A673 (cell line): Measurements from ENCODE around the gene FBLN2. TPM values are rescaled to one million over a fixed set of nuclear protein-coding genes. Genes with fewer than 3 reads are reported as not detected.

Experiments
- BruUV-seq: library from RNA; stranded (reverse); fragments of 400-500 nt; replicated peaks from 2 replicates; lab custom pipeline; 2021; lab: Mats Ljungman, UMichigan
- CTCF ChIA-PET: fragments of 300-600 bp; sonication (Branson Sonifier 250); formaldehyde crosslinking; loops from one replicate; lab custom pipeline; 2022; ENCODE audit warnings: antibody characterized with exemption; lab: Charles Lee
- POLR2A ChIA-PET: fragments of 300-600 bp; sonication (Branson Sonifier 250); formaldehyde crosslinking; loops from one replicate; lab custom pipeline; 2022; ENCODE audit warnings: antibody characterized with exemption; ENCODE audit not compliant: low non-redundant PET; lab: Charles Lee
- DNase-seq: peaks from one replicate; pipeline ENCODE4 v3.0.0-alpha.2; 2015; ENCODE audit warnings: low spot score
- H3K27ac ChIP-seq: fragments of 200-600 bp; sonication (generic); 2 replicates; pipeline ENCODE4 v1.5.1; 2016; ENCODE audit warnings: mixed run types, low read depth, mild to moderate bottlenecking, mixed read lengths, antibody characterized with exemption, low read length; ENCODE audit not compliant: poor library complexity, severe bottlenecking
- H3K27me3 ChIP-seq: fragments of 200-600 bp; sonication (generic); replicated peaks from 2 replicates; pipeline ENCODE4 v1.6.1; 2017; ENCODE audit warnings: mixed run types, low read depth, mild to moderate bottlenecking, mixed read lengths, antibody characterized with exemption, low read length; ENCODE audit not compliant: insufficient read depth, poor library complexity
- H3K36me3 ChIP-seq: fragments of 200-600 bp; sonication (generic); 2 replicates; pipeline ENCODE4 v1.6.1; 2016; ENCODE audit warnings: mixed run types, mild to moderate bottlenecking, mixed read lengths, antibody characterized with exemption, low read length; ENCODE audit not compliant: insufficient read depth, poor library complexity, severe bottlenecking
- H3K4me1 ChIP-seq: fragments of 200-600 bp; sonication (generic); 2 replicates; pipeline ENCODE4 v1.6.1; 2017; ENCODE audit warnings: mixed run types, mild to moderate bottlenecking, mixed read lengths, antibody characterized with exemption, low read length; ENCODE audit not compliant: insufficient read depth, poor library complexity, severe bottlenecking
- H3K4me3 ChIP-seq: fragments of 200-600 bp; sonication (generic); 2 replicates; pipeline ENCODE4 v1.5.1; 2016; ENCODE audit warnings: low read depth, mixed run types, mild to moderate bottlenecking, mixed read lengths, low read length; ENCODE audit not compliant: poor library complexity, severe bottlenecking
- H3K9me3 ChIP-seq: fragments of 200-600 bp; sonication (generic); 2 replicates; pipeline ENCODE4 v1.6.1; 2016; ENCODE audit warnings: mixed run types, low read depth, mild to moderate bottlenecking, mixed read lengths, antibody characterized with exemption, low read length; ENCODE audit not compliant: poor library complexity, severe bottlenecking
- CTCF ChIP-seq: fragments of 300-800, 200-600 bp; sonication (generic); conservative IDR thresholded peaks from 2 replicates; pipeline ENCODE4 v1.5.1; 2017; ENCODE audit warnings: low read depth, mild to moderate bottlenecking, antibody characterized with exemption, low read length, moderate library complexity, mixed read lengths
- EZH2 ChIP-seq: fragments of 200-600 bp; sonication (generic); IDR thresholded peaks from 2 replicates; pipeline ENCODE4 v1.6.1; 2017; ENCODE audit warnings: borderline replicate concordance, low read depth, mild to moderate bottlenecking, mixed read lengths, antibody characterized with exemption, low read length; ENCODE audit not compliant: poor library complexity, severe bottlenecking
- intact Hi-C: fragments of 100-400 bp; cut with micrococcal nuclease; formaldehyde crosslinking; loops from one replicate; pipeline ENCODE4 v1.10.0; 2022; ENCODE audit not compliant: unreplicated experiment
- total RNA-seq: library from RNA; stranded (reverse); gene quantifications from 2 replicates; pipeline ENCODE4 v1.2.3, GENCODE V29; 2021

FBLN2 gene
- total RNA-seq, 1 experiment from 2014 or later = 0.71 TPM

- intact Hi-C loops = no loop called here
- ChIA-PET CTCF (no interaction called here), POLR2A (no interaction called here)
- BruUV-seq = no TSS peak
- Histone ChIP-seq H3K36me3 (no peaks in the 10 kb centered on the region), H3K27me3 (no peaks in the 10 kb centered on the region), H3K4me1 (no peaks in the 10 kb centered on the region), H3K27ac (no peak overlapping the region), H3K4me3 (no peak overlapping the region), H3K9me3 (no peaks in the 10 kb centered on the region)
- TF ChIP-seq EZH2 = no peak
- no peak for DNase-seq
These were observed 19.6 kb downstream of the FBLN2 start for GRCh38 chr3:13568515-13569028.

GRCh38 chr3:13569201-13569600 is 20.3 kb downstream of the FBLN2 start:
- intact Hi-C loops = no loop called here
- no peak overlapping the region for H3K27ac ChIP-seq
- POLR2A ChIA-PET = no interaction called here

GRCh38 chr3:13569641-13570390 is 20.9 kb downstream of the FBLN2 start:
- CTCF ChIA-PET = interaction anchor here (0.9 kb wide), 1 partner anchor 78 kb away, joined by 3 read pairs; no protein-coding TSS in a partner anchor
- no peak for DNase-seq

More at GRCh38 chr3:13569201-13569600, 20.3 kb downstream of the FBLN2 start:
- no peaks in the 10 kb centered on the region for H3K36me3 ChIP-seq
- H3K4me3 ChIP-seq = no peak overlapping the region
- no peak for DNase-seq
- H3K9me3 ChIP-seq = no peaks in the 10 kb centered on the region
- BruUV-seq = no TSS peak
- H3K27me3 ChIP-seq = no peaks in the 10 kb centered on the region
- H3K4me1 ChIP-seq = no peaks in the 10 kb centered on the region
- CTCF ChIA-PET = no interaction called here
- TF ChIP-seq EZH2 = no peak
- no peak for TF ChIP-seq CTCF

More at GRCh38 chr3:13569641-13570390, 20.9 kb downstream of the FBLN2 start:
- no peak overlapping the region for H3K27ac ChIP-seq
- H3K4me1 ChIP-seq = no peaks in the 10 kb centered on the region
- H3K9me3 ChIP-seq = no peaks in the 10 kb centered on the region
- no peak overlapping the region for H3K4me3 ChIP-seq
- TF ChIP-seq EZH2 (no peak), CTCF (no peak)
- H3K36me3 ChIP-seq = no peaks in the 10 kb centered on the region
- intact Hi-C loops = no loop called here
- no peaks in the 10 kb centered on the region for H3K27me3 ChIP-seq
- POLR2A ChIA-PET = no interaction called here
- BruUV-seq = no TSS peak
